ENCODE measurements around the gene OPN1MW. TPM values are rescaled to one million over a fixed set of nuclear protein-coding genes. Genes with fewer than 3 reads are reported as not detected.
A peak's percentile ranks its signal among the peaks of the same experiment; 100 is the strongest.

OPN1MW gene
- total and polyA plus RNA-seq, 2 of the 13 experiments (the other 11 are each of a cell fraction or from before 2014, with no cell fraction given), result not detected

DNA sequence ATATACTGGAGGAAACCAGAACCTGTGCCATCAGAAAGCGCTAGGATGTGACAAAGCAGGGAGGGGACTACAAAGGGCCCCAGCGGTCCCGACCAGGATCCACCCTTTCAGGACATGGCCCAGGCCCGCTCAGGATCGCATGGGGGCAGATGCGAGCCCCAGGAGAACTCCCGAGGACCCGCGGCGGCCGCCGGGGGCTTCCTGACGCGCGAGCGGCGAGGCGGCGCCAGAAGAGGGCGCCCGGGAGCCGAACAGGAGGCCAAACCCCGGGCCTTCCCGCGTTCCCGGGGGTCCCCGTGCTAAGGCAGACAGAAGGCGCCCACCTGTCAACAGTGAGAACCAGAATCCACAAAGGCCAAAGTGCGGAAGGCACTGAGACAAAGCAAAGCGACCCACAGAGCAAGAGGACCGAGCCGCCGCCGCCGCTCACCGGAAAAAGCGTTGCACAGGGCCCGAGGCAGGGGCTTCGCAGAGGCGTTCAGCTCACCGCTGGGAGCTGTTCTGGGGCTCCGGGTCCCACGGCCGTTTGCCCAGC, 45.7 kb upstream of the OPN1MW start (continued):
- peak; percentile 15 for TF ChIP-seq YY1 (IDR thresholded peaks at IDR 0.05; ENCODE audit: insufficient read depth, insufficient replicate concordance, low read depth, low read length)
- no peak for TF ChIP-seq SP1 (IDR thresholded peaks at IDR 0.05)
- no peak for TF ChIP-seq SP1 (CRISPR knock-in tag; IDR thresholded peaks at IDR 0.05)
- TF ChIP-seq NR2F6 (IDR thresholded peaks at IDR 0.05), result no peak
- TF ChIP-seq NR2F6 (CRISPR knock-in tag; IDR thresholded peaks at IDR 0.05), result 0 out of 2 replicates have a peak, but pooled peaks have one; percentile 30
- TF ChIP-seq HES4 (CRISPR knock-in tag; IDR thresholded peaks at IDR 0.05; ENCODE audit: borderline replicate concordance), result no peak

DNA sequence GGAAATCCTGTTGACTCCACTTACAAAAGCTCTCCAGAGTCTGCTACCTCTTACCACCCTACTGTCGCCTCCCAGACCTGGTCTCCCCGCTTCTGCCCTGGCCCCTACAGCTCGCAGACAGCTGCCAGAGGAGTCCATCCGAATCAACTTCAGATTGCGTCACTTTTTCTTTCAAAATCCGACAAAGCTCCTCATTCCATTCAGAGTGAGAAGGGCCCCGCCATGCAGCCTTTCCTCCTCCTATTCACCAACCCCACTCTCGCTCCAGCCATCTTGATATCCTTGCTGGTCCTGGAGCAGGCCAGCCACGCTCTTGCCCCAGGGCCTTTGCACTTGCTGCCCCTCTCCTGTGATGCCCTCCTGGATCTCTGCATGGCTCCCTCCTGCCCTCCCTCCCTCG, 43.5 kb upstream of the OPN1MW start:
- ChIA-PET POLR2A (no interaction called here), CTCF (ENCODE audit: low intra/inter-chr PET ratio, low total read pairs) (no interaction called here)
- H3K4me3 ChIP-seq (replicated peaks in 1 of 3; ENCODE audit: insufficient read depth in 1 of 3, low read depth in 2 of 3, low read length in 3 of 3), result peak overlapping the region in 1 of 3 experiments; percentile 28; a peak in 1 of 6 replicates
- intact Hi-C loops (cut with micrococcal nuclease; ENCODE audit: unreplicated experiment), result no loop called here
- no peaks in the 10 kb centered on the region; a peak in 1 of 5 replicates for H3K27me3 ChIP-seq (ENCODE audit: control insufficient read depth in 1 of 2, insufficient read depth in 2 of 2, low read length in 2 of 2)
- FAIRE-seq (no peak), DNase-seq (ENCODE audit: low spot score) (peak; percentile 3), ATAC-seq (no peak; the same call in 2 of the 3 replicates)
- H3K36me3 ChIP-seq (replicated peaks in 1 of 2; ENCODE audit: control insufficient read depth in 1 of 2, insufficient read depth in 2 of 2, low read length in 2 of 2), result no peaks in the 10 kb centered on the region
- TF ChIP-seq ZNF10 (CRISPR knock-in tag; IDR thresholded peaks at IDR 0.05; ENCODE audit: borderline replicate concordance, low read depth) (no peak), CEBPB (IDR thresholded peaks at IDR 0.05; ENCODE audit: borderline replicate concordance, low read depth, low read length) (peak; percentile 59; the same call in 1 of the 2 replicates), CEBPG (CRISPR knock-in tag; IDR thresholded peaks at IDR 0.05) (0 out of 2 replicates have a peak, but pooled peaks have one; percentile 29)
- TF ChIP-seq, protein P1, sequence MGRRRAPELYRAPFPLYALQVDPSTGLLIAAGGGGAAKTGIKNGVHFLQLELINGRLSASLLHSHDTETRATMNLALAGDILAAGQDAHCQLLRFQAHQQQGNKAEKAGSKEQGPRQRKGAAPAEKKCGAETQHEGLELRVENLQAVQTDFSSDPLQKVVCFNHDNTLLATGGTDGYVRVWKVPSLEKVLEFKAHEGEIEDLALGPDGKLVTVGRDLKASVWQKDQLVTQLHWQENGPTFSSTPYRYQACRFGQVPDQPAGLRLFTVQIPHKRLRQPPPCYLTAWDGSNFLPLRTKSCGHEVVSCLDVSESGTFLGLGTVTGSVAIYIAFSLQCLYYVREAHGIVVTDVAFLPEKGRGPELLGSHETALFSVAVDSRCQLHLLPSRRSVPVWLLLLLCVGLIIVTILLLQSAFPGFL (CRISPR knock-in tag; IDR thresholded peaks at IDR 0.05), result no peak
- BruUV-seq (replicated peaks), result no TSS peak
- H3K9me3 ChIP-seq (ENCODE audit: low read length), result no peaks in the 10 kb centered on the region
- 20% methylated on average over 9 of the region's 10 CpGs for WGBS (ENCODE audit: low lambda C conversion rate)
- in situ Hi-C loops (cut with HindIII; ENCODE audit: extremely low pct_ligation_motif_present, low pct_unique_long_range_greater_than_20kb), result no loop called here
- peak overlapping the region; percentile 61 for H3K4me2 ChIP-seq (ENCODE audit: low read depth, low read length)
- no peaks in the 10 kb centered on the region for H3K79me2 ChIP-seq (ENCODE audit: insufficient read depth, low read length)
- peaks cover 26% of the 10 kb centered on the region for H3K4me1 ChIP-seq (ENCODE audit: insufficient read depth, low read length)
- H3K9ac ChIP-seq (ENCODE audit: insufficient read depth, low read depth, low read length), result no peak overlapping the region
- H2AFZ ChIP-seq (ENCODE audit: low read length), result no peak overlapping the region
- H4K20me1 ChIP-seq (ENCODE audit: insufficient read depth, low read length), result no peaks in the 10 kb centered on the region
- no peak overlapping the region for H3K27ac ChIP-seq (ENCODE audit: extremely low read length, insufficient read depth, low read length)

Measured in HepG2 (cell line).